BE2C (cell line): ENCODE results near the gene GPX1.
"Not testable (repeated sequence)": the region's sequence is repeated elsewhere in the genome, so short reads cannot be mapped to it uniquely, and the experiment has no call there.

Source experiments
- DNase-seq: peaks from one replicate; pipeline ENCODE4 v3.0.0-alpha.2; 2020
- H3K27me3 ChIP-seq: fragments of 250-450 bp; sonication (Bioruptor Pico); 2 replicates; pipeline ENCODE4 v1.5.1; 2020; ENCODE audit warnings: mild to moderate bottlenecking
- H3K36me3 ChIP-seq: fragments of 250-450 bp; sonication (Bioruptor Pico); 2 replicates; pipeline ENCODE4 v1.5.1; 2020; ENCODE audit warnings: mild to moderate bottlenecking
- H3K4me1 ChIP-seq: fragments of 250-450 bp; sonication (Bioruptor Pico); 2 replicates; pipeline ENCODE4 v1.5.1; 2020
- H3K4me3 ChIP-seq: 2 replicates; pipeline ENCODE4 v1.5.1; 2011; ENCODE audit warnings: low read depth, low read length
- H3K9me3 ChIP-seq: fragments of 250-450 bp; sonication (Bioruptor Pico); 2 replicates; pipeline ENCODE4 v1.5.1; 2020
- TF ChIP-seq, protein P1 (sequence below): IDR thresholded peaks from 2 replicates; pipeline ENCODE4 v1.5.1; 2012; ENCODE audit warnings: mild to moderate bottlenecking, low read depth, low read length

Gene GPX1

DNA sequence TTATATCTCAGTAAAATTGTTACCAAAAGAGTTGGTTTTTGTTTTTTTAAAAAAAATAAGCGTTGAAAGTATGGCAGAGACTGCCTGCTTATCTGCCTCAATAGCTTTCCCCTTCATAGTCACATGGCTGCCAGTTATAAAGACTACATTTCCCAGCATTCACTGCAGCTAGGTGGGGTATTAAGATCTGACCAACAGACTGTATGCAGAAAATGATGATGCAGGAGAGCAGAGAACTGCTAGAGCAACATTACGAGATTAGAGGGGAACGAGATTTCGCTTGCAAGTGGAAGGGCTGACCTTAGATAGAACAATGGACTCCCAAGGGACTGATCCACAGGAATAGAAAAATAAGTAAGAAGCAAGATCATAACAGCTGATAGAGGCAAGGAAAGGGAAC is 39.3 kb upstream of the GPX1 start:
- Histone ChIP-seq H3K4me1 (no peaks in the 10 kb centered on the region; the same call in 1 of the 2 replicates), H3K4me3 (no peak overlapping the region), H3K36me3 (peaks cover 10% of the 10 kb centered on the region; the same call in 1 of the 2 replicates), H3K27me3 (no peaks in the 10 kb centered on the region), H3K9me3 (no peaks in the 10 kb centered on the region)
- DNase-seq = peak; percentile 39
- TF ChIP-seq, protein P1, sequence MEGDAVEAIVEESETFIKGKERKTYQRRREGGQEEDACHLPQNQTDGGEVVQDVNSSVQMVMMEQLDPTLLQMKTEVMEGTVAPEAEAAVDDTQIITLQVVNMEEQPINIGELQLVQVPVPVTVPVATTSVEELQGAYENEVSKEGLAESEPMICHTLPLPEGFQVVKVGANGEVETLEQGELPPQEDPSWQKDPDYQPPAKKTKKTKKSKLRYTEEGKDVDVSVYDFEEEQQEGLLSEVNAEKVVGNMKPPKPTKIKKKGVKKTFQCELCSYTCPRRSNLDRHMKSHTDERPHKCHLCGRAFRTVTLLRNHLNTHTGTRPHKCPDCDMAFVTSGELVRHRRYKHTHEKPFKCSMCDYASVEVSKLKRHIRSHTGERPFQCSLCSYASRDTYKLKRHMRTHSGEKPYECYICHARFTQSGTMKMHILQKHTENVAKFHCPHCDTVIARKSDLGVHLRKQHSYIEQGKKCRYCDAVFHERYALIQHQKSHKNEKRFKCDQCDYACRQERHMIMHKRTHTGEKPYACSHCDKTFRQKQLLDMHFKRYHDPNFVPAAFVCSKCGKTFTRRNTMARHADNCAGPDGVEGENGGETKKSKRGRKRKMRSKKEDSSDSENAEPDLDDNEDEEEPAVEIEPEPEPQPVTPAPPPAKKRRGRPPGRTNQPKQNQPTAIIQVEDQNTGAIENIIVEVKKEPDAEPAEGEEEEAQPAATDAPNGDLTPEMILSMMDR = no peak

GRCh38 chr3:49391310-49391709 is 33.2 kb upstream of the GPX1 start:
- H3K27me3 ChIP-seq, H3K9me3 ChIP-seq, DNase-seq, H3K4me3 ChIP-seq, H3K36me3 ChIP-seq, H3K4me1 ChIP-seq: not testable (repeated sequence)

DNA sequence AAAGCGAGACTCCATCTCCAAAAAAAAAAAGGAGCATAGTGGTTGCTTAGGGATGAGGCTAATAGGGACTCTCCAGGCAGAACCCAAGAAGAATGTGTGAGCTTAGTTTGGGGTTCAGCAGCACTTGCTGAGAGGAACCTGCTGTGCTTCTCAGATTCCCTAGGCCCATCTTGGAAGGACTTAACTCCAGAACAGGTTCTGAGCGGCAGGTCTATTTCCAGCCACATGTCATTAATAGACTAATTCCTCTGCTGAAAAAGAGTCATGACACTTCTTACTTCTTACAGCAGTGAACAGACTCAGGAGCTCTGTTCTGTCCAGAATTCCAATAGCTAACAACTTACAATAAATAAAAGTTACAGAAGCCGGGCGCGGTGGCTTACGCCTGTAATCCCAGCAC is 31.1 kb upstream of the GPX1 start:
- TF ChIP-seq, protein P1 = no peak
- H3K9me3 ChIP-seq = no peaks in the 10 kb centered on the region
- H3K27me3 ChIP-seq = no peaks in the 10 kb centered on the region
- H3K36me3 ChIP-seq = no peaks in the 10 kb centered on the region
- no peaks in the 10 kb centered on the region for H3K4me1 ChIP-seq
- H3K4me3 ChIP-seq = no peak overlapping the region
- no peak for DNase-seq

- H3K4me3 ChIP-seq = no peak overlapping the region
- H3K36me3 ChIP-seq = no peaks in the 10 kb centered on the region
- no peaks in the 10 kb centered on the region for H3K27me3 ChIP-seq
- no peaks in the 10 kb centered on the region for H3K9me3 ChIP-seq
- TF ChIP-seq, protein P1 = no peak
- H3K4me1 ChIP-seq = no peaks in the 10 kb centered on the region
- no peak for DNase-seq
Measured at GRCh38 chr3:49388289-49388820, 30.2 kb upstream of the GPX1 start.

DNA sequence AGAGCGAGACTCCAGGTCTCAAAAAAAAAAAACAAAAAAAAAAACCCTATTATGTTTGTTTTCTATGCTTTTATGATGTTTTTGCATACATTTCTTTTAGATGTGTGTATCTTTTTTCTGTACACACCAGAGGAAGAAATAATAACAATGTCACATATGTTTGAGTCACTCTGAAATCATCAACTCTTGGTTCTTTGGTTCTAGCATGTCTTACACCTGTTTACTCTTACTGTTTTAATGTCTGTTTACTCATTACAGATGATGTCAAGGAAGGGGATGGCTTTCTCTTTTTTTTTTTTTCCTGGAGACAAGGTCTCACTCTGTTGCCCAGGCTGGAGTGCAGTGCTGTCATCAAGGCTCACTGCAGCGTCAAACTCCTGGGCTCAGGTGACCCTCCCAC is 29.6 kb upstream of the GPX1 start:
- H3K4me3 ChIP-seq = no peak overlapping the region
- DNase-seq = no peak
- no peaks in the 10 kb centered on the region for H3K36me3 ChIP-seq
- H3K9me3 ChIP-seq = no peaks in the 10 kb centered on the region
- TF ChIP-seq, protein P1 = no peak
- H3K4me1 ChIP-seq = no peaks in the 10 kb centered on the region
- no peaks in the 10 kb centered on the region for H3K27me3 ChIP-seq

- Histone ChIP-seq H3K4me1 (no peaks in the 10 kb centered on the region), H3K9me3 (no peaks in the 10 kb centered on the region), H3K27me3 (no peaks in the 10 kb centered on the region), H3K4me3 (no peak overlapping the region), H3K36me3 (no peaks in the 10 kb centered on the region)
- no peak for DNase-seq
- TF ChIP-seq, protein P1 = no peak
Measured at GRCh38 chr3:49386056-49386756, 28.1 kb upstream of the GPX1 start.
